IgD-negative memory B cell (primary cell): ENCODE measurements around the gene SH3GL3. TPM values are rescaled to one million over a fixed set of nuclear protein-coding genes. Genes with fewer than 3 reads are reported as not detected.

ENCODE experiments used
- H3K27ac Mint-ChIP-seq, 3 donors: one replicate each; pipeline ENCODE4 v1.8.0; 2020 to 2022; ENCODE audit warnings: mild to moderate bottlenecking in 3 of 3, mixed read lengths in 3 of 3, moderate library complexity in 1 of 3
- H3K27me3 Mint-ChIP-seq: one replicate; pipeline ENCODE4 v1.8.0; 2021; ENCODE audit warnings: mixed read lengths
- H3K36me3 Mint-ChIP-seq: one replicate; pipeline ENCODE4 v1.8.0; 2020; ENCODE audit warnings: mild to moderate bottlenecking, mixed read lengths
- H3K4me1 Mint-ChIP-seq, 3 donors: one replicate each; pipeline ENCODE4 v1.8.0; 2020 to 2022; ENCODE audit warnings: mixed read lengths in 3 of 3, mild to moderate bottlenecking in 1 of 3
- H3K4me3 Mint-ChIP-seq, 4 donors: one replicate each; pipeline ENCODE4 v1.8.0; 2020 to 2022; ENCODE audit warnings: mild to moderate bottlenecking in 4 of 4, mixed read lengths in 4 of 4, moderate library complexity in 3 of 4
- H3K9me3 Mint-ChIP-seq, 3 donors: one replicate each; pipeline ENCODE4 v1.8.0; 2020 to 2021; ENCODE audit warnings: mixed read lengths in 3 of 3, mild to moderate bottlenecking in 1 of 3
- polyA plus RNA-seq: library from polyadenylated mRNA; unstranded; fragments of 300-500 nt; fragmentation: Illumina TruSeq; gene quantifications from one replicate; pipeline ENCODE4 v1.2.3, GENCODE V29; 2021

SH3GL3 gene
- polyA plus RNA-seq, 1 donor from 2014 or later = not detected

GRCh38 chr15:83476066-83476465 is 28.9 kb downstream of the SH3GL3 start:
- Mint-ChIP-seq H3K4me3 (no peak overlapping the region), H3K27ac (no peak overlapping the region), H3K4me1 (no peaks in the 10 kb centered on the region), H3K36me3 (no peaks in the 10 kb centered on the region), H3K27me3 (peaks cover 4% of the 10 kb centered on the region), H3K9me3 (peaks cover 0 to 2% (median 0%) of the 10 kb centered on the region in 3 donors)

GRCh38 chr15:83476708-83477107 is 29.6 kb downstream of the SH3GL3 start:
- H3K36me3 Mint-ChIP-seq = no peaks in the 10 kb centered on the region
- H3K27me3 Mint-ChIP-seq = peaks cover 4% of the 10 kb centered on the region
- no peak overlapping the region for H3K27ac Mint-ChIP-seq
- no peaks in the 10 kb centered on the region for H3K4me1 Mint-ChIP-seq
- peaks cover 0 to 2% (median 0%) of the 10 kb centered on the region in 3 donors for H3K9me3 Mint-ChIP-seq
- H3K4me3 Mint-ChIP-seq = no peak overlapping the region

GRCh38 chr15:83477172-83477807 is 30.1 kb downstream of the SH3GL3 start:
- Mint-ChIP-seq H3K27ac (no peak overlapping the region), H3K4me1 (no peaks in the 10 kb centered on the region), H3K27me3 (peaks cover 3% of the 10 kb centered on the region), H3K9me3 (no peaks in the 10 kb centered on the region), H3K4me3 (no peak overlapping the region), H3K36me3 (no peaks in the 10 kb centered on the region)

DNA sequence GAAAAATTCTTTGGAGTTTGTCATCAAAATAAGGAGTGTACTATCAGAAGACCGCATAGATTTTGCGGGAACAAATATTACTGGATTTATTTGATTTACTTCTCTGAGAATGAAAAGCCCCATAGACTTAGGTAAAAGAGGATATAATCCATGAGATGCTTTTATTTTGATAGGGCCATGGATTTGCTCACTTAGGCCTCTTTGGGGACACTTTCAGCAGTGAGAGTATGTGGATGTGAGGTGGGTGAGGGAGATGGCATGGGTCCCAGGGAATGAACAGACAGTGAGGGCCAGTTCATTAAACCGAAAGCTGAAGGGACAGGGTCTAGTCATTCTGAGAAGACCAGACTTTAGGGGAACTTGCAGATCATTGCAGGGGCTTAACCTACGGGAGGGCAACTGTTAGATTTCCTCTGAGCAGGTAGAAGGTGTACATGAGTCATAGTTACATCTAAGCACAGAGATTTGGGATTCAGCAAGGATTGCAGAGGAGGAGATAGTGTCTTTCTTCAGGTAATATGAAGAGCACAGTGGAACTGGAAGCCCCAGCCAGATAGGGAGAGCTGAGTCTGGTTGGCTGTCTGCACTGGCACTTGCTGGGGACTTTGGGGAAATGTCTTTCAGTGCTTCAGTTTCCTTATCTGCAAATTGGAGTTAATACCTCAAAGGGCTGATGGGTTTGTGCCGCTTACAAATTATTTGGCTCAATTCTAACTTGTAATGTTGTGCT is 30.8 kb downstream of the SH3GL3 start:
- Mint-ChIP-seq H3K9me3 (no peaks in the 10 kb centered on the region), H3K27ac (no peak overlapping the region), H3K4me3 (no peak overlapping the region), H3K27me3 (peaks cover 2% of the 10 kb centered on the region), H3K4me1 (no peaks in the 10 kb centered on the region), H3K36me3 (no peaks in the 10 kb centered on the region)

- H3K9me3 Mint-ChIP-seq = peaks cover 4 to 11% (median 8%) of the 10 kb centered on the region in 3 donors
- H3K36me3 Mint-ChIP-seq = no peaks in the 10 kb centered on the region
- H3K27ac Mint-ChIP-seq = no peak overlapping the region
- no peaks in the 10 kb centered on the region for H3K27me3 Mint-ChIP-seq
- H3K4me1 Mint-ChIP-seq = no peaks in the 10 kb centered on the region
- no peak overlapping the region for H3K4me3 Mint-ChIP-seq
Observed at GRCh38 chr15:83483612-83484011, 36.5 kb downstream of the SH3GL3 start.

GRCh38 chr15:83484636-83485035 is 37.5 kb downstream of the SH3GL3 start:
- Mint-ChIP-seq H3K4me3 (no peak overlapping the region), H3K4me1 (no peaks in the 10 kb centered on the region), H3K9me3 (peaks cover 4 to 11% (median 8%) of the 10 kb centered on the region in 3 donors)

DNA sequence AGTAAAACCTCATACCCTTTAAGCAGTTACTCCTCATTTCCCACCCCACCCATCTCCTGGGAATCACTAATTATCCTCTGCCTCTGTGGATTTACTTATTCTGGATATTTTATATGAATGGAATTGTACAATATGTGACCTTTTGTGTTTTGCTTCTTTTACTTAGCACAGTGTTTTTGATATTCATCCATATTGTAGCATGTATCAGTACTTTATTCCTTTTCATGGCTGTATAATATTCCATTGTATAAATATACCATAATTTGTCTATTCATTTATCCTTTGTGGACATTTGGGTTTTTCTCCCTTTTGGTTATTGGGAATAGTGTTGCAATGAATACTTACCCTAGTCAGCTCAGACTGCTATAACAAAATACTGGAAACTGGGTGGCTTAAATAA is 39.2 kb downstream of the SH3GL3 start:
- Mint-ChIP-seq H3K27ac (no peak overlapping the region), H3K27me3 (no peaks in the 10 kb centered on the region), H3K36me3 (no peaks in the 10 kb centered on the region), H3K4me3 (peak overlapping the region in 1 of 4 donors; percentile 3), H3K9me3 (peaks cover 6 to 11% (median 8%) of the 10 kb centered on the region in 3 donors), H3K4me1 (no peaks in the 10 kb centered on the region)

More at GRCh38 chr15:83484636-83485035, 37.5 kb downstream of the SH3GL3 start:
- no peak overlapping the region for H3K27ac Mint-ChIP-seq
- no peaks in the 10 kb centered on the region for H3K36me3 Mint-ChIP-seq
- no peaks in the 10 kb centered on the region for H3K27me3 Mint-ChIP-seq

- no peaks in the 10 kb centered on the region for H3K4me1 Mint-ChIP-seq
- no peak overlapping the region for H3K4me3 Mint-ChIP-seq
Observed at GRCh38 chr15:83487519-83487918, 40.4 kb downstream of the SH3GL3 start.

GRCh38 chr15:83489690-83490089 is 42.5 kb downstream of the SH3GL3 start:
- Mint-ChIP-seq H3K27ac (no peak overlapping the region), H3K4me1 (no peaks in the 10 kb centered on the region), H3K27me3 (peaks cover 2% of the 10 kb centered on the region), H3K9me3 (peaks cover 4 to 6% (median 4%) of the 10 kb centered on the region in 3 donors), H3K4me3 (no peak overlapping the region), H3K36me3 (peaks cover 2% of the 10 kb centered on the region)

More at GRCh38 chr15:83487519-83487918, 40.4 kb downstream of the SH3GL3 start:
- Mint-ChIP-seq H3K9me3 (peaks cover 6 to 11% (median 8%) of the 10 kb centered on the region in 3 donors), H3K36me3 (no peaks in the 10 kb centered on the region), H3K27me3 (no peaks in the 10 kb centered on the region), H3K27ac (no peak overlapping the region)

DNA sequence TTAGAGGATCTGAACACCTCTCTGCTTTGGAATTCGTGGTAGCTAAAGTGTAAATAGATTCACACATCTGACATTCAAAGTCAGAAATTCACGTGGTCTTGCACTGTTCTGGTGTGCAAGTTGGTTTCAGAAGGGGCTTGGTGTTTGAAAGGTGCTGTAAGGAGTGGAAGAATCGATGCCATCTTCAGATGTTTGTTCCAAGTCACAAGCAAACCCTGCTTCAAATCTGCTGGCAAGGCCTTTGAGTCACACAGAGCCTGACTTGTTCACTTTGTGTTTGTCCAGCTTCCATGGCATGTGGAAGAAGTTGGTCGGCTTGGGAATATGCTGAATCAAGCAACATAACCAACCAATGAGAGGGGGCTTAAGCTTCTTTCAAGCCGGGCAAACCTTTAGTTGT is 44.3 kb downstream of the SH3GL3 start:
- peaks cover 2% of the 10 kb centered on the region for H3K36me3 Mint-ChIP-seq
- no peaks in the 10 kb centered on the region for H3K4me1 Mint-ChIP-seq
- no peak overlapping the region for H3K4me3 Mint-ChIP-seq
- no peak overlapping the region for H3K27ac Mint-ChIP-seq
- peaks cover 1 to 4% (median 4%) of the 10 kb centered on the region in 3 donors for H3K9me3 Mint-ChIP-seq
- peaks cover 2% of the 10 kb centered on the region for H3K27me3 Mint-ChIP-seq

DNA sequence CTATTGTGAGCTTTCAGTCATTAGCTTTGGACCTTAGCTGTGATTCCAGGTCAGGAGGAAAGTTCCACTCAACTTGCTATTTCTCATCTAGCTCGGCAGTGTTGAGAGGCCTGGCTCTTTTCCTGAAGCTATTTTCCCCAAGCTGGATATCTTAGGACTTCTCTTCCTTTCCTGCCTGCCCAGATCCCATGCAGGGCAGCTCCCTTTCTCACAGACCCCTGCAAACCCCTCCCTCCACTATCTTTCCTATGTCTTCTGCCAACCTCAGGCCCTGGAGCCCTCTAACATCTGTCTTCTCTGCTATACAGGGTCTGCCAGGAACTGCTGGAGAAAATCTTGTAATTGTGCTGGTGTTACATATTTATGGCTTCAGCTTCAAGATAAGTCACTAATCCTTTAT is 49.6 kb downstream of the SH3GL3 start:
- Mint-ChIP-seq H3K27ac (no peak overlapping the region), H3K4me1 (no peaks in the 10 kb centered on the region), H3K36me3 (peaks cover 2% of the 10 kb centered on the region), H3K27me3 (peaks cover 2% of the 10 kb centered on the region), H3K9me3 (peaks cover 0 to 15% (median 13%) of the 10 kb centered on the region in 3 donors), H3K4me3 (no peak overlapping the region)

DNA sequence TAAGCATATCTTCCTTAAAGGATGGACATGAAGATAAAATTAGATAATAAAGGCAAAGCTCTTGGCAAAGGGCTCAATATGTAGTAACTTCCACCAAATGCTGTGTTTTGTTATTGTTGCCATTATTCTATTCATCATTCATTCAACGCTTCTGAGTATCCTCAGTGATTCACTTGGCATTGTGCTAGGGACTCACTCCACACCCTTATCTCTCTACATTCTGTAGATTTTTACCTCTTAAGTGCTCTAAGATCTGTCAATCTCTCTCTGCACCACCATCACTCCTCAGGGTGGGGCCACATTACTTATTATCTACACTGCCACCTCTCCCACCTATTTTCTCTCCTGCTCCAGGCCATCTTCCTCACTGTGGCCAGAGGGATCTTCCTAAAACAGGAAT is 51.2 kb downstream of the SH3GL3 start:
- no peaks in the 10 kb centered on the region for H3K4me1 Mint-ChIP-seq
- H3K4me3 Mint-ChIP-seq = no peak overlapping the region
- no peak overlapping the region for H3K27ac Mint-ChIP-seq
- peaks cover 1% of the 10 kb centered on the region for H3K27me3 Mint-ChIP-seq
- H3K9me3 Mint-ChIP-seq = peaks cover 0 to 15% (median 13%) of the 10 kb centered on the region in 3 donors
- peaks cover under 1% of the 10 kb centered on the region for H3K36me3 Mint-ChIP-seq

GRCh38 chr15:83498801-83499200 is 51.7 kb downstream of the SH3GL3 start:
- no peaks in the 10 kb centered on the region for H3K36me3 Mint-ChIP-seq
- no peaks in the 10 kb centered on the region for H3K27me3 Mint-ChIP-seq
- H3K9me3 Mint-ChIP-seq = peaks cover 0 to 15% (median 13%) of the 10 kb centered on the region in 3 donors
- H3K4me1 Mint-ChIP-seq = no peaks in the 10 kb centered on the region
- H3K27ac Mint-ChIP-seq = peak overlapping the region in 2 of 3 donors; percentile 50 to 91
- no peak overlapping the region for H3K4me3 Mint-ChIP-seq

DNA sequence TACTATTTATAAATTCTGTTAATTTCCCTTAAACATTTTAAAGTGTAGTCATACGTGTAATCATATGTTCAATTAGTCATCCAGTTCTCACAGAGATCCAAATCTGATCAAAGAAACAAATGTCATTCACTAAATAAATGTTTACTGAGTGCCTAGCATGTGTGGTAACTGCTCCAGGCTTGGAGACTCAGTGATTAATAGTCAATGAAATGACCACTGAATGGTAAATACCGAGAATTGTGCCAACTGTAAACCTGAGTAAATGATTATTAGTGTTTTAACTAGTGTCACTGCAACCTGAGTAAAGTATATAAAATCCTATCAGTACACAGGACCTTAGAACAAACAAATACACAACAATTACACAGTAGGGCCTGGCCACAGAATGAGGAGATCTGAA is 52.3 kb downstream of the SH3GL3 start:
- Mint-ChIP-seq H3K9me3 (peaks cover 0 to 15% (median 13%) of the 10 kb centered on the region in 3 donors), H3K4me3 (no peak overlapping the region), H3K27me3 (no peaks in the 10 kb centered on the region)

DNA sequence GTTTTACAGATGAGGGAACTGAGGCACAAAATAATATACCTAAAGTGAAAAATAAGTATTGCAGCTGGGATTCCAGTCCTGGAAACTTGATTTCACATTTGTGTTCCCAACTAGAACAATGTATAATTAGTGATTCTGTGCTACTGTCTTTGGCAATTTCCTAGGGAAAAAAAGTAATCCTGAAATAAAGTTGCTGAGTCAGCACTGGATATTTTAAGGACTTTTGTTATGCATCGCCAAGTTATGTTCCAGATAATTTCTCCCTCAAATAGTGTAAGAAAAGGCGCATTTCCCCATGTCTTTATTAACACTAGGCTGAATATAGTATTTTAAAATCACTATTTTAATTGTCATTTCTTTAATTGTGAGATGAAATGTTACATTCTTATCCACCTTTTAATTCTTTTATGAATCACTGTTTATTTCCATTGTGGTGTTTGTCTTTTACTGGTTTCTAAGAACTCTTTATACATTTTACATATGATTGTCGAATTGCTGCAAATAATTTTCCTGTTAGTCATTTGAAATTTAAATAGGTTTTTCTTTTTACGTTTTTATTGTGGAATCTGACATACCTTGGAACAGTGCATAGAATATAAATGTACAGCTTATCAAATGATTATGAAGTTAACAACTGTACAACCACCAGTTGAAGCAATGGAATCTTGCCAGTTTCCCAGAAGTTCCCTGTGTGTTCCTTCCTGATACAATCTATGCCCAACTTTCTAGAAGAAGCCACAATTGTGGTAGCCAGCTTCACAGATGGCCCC is 56.6 kb downstream of the SH3GL3 start:
- H3K4me3 Mint-ChIP-seq = no peak overlapping the region
- H3K27me3 Mint-ChIP-seq = no peaks in the 10 kb centered on the region
- H3K9me3 Mint-ChIP-seq = peaks cover 0 to 10% (median 6%) of the 10 kb centered on the region in 3 donors
- no peak overlapping the region for H3K27ac Mint-ChIP-seq
- no peaks in the 10 kb centered on the region for H3K4me1 Mint-ChIP-seq
- H3K36me3 Mint-ChIP-seq = no peaks in the 10 kb centered on the region

More for the DNA sequence above, 52.3 kb downstream of the SH3GL3 start:
- H3K36me3 Mint-ChIP-seq = no peaks in the 10 kb centered on the region
- H3K4me1 Mint-ChIP-seq = no peaks in the 10 kb centered on the region
- peak overlapping the region in 1 of 3 donors; percentile 34 for H3K27ac Mint-ChIP-seq
